ENCODE data around the gene AGXT.

DNA sequence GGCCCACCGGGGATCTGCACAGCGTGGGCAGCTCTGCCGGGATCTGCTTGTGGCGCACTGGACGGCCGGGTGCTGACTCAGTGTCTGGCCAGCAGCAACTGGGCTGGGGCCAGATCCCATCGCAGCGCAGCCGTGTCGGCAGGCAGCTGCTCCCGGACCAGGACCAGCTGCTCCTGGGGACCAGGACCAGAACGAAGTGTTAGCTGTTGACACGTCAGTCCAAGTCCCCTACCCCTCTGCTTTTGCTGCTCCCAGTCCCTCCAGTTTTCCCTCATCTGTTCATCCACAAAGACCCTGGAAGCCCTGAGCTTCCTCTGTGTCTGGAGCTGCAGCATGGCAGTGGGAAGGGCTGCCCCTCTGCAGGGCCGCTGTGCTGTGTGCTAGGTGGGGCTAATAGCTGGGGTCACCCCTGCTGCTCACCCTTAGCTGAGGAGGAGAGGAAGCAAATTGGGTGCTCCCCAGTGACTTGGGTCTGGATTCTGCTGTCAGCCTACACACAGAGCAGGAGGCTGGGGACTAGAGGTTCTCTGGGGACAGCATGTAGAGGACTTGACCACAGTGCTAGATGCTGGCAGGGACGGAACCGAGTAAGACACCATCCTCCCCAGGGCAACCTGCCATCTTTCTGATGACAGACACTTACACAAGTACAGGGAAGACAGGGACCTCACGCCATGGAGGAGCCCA is 31.7 kb upstream of the AGXT start:
- TF ChIP-seq CTCF (conservative IDR thresholded peaks at IDR 0.05; ENCODE audit: low read length) (no peak), EZH2phosphoT487 (IDR thresholded peaks at IDR 0.05; ENCODE audit: borderline replicate concordance, low read depth, low read length) (no peak)
